Calu3 (cell line): Measurements from ENCODE around the gene DNAJB1. TPM values are rescaled to one million over a fixed set of nuclear protein-coding genes. Genes with fewer than 3 reads are reported as not detected.
A peak's percentile ranks its signal among the peaks of the same experiment; 100 is the strongest.

ENCODE experiments used
- BruUV-seq: library from RNA; stranded (reverse); fragments of 400-500 nt; replicated peaks from 2 replicates; lab custom pipeline; 2021; lab: Mats Ljungman, UMichigan
- CTCF ChIA-PET: fragments of 300-600 bp; sonication (Branson Sonifier 250); formaldehyde crosslinking; loops from one replicate; lab custom pipeline; 2022; ENCODE audit warnings: antibody characterized with exemption; lab: Charles Lee
- DNase-seq: peaks from one replicate; pipeline ENCODE4 v3.0.0; 2022
- H3K27ac Mint-ChIP-seq: one replicate; pipeline ENCODE4 v1.8.0; 2022; ENCODE audit warnings: mixed read lengths; ENCODE audit not compliant: unreplicated experiment
- H3K27me3 Mint-ChIP-seq: one replicate; pipeline ENCODE4 v1.8.0; 2022; ENCODE audit warnings: mixed read lengths; ENCODE audit not compliant: unreplicated experiment
- H3K36me3 Mint-ChIP-seq: one replicate; pipeline ENCODE4 v1.8.0; 2022; ENCODE audit warnings: mild to moderate bottlenecking, moderate library complexity, mixed read lengths; ENCODE audit not compliant: insufficient read depth, unreplicated experiment
- H3K4me1 Mint-ChIP-seq: one replicate; pipeline ENCODE4 v1.8.0; 2022; ENCODE audit warnings: mild to moderate bottlenecking, low read depth, mixed read lengths; ENCODE audit not compliant: unreplicated experiment
- H3K4me3 Mint-ChIP-seq: one replicate; pipeline ENCODE4 v1.8.0; 2022; ENCODE audit warnings: mild to moderate bottlenecking, low read depth, moderate library complexity, mixed read lengths; ENCODE audit not compliant: unreplicated experiment
- H3K9me3 Mint-ChIP-seq: one replicate; pipeline ENCODE4 v1.8.0; 2022; ENCODE audit warnings: low read depth, mixed read lengths; ENCODE audit not compliant: unreplicated experiment
- intact Hi-C: fragments of 100-400 bp; cut with micrococcal nuclease; formaldehyde crosslinking; loops from one replicate; pipeline ENCODE4 v1.10.0; 2022; ENCODE audit not compliant: unreplicated experiment
- total RNA-seq: library from RNA; stranded (reverse); gene quantifications from 2 replicates; pipeline ENCODE4 v1.2.3, GENCODE V29; 2022
- TF ChIP-seq, protein P1 (sequence below): fragments of 200-600 bp; IDR thresholded peaks from one replicate; pipeline ENCODE4 v1.8.0; 2022; ENCODE audit warnings: antibody characterized with exemption; ENCODE audit not compliant: unreplicated experiment

Gene DNAJB1
- total RNA-seq, 1 experiment from 2014 or later, result 159 TPM

DNA sequence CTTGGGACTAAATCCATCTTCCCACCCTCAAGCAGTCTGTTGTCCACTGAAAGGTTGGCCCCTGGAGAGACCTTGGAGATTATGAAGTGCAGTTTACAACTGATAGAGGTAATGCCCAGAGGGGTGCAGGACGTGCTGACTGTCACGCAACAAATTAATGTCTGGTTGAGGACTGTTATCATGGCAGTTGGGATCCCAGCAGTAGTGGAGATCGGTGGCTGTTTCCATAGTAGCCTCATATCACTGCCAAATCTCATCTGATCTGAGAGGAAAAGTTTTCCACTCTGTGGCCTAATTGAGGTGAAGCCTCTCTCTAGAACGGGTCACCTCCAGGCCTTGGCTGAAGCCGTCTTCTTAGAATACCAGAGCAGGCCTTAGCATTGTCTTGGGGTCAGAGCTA is 15.3 kb upstream of the DNAJB1 start:
- CTCF ChIA-PET, result no interaction called here
- Mint-ChIP-seq H3K9me3 (no peaks in the 10 kb centered on the region), H3K36me3 (peaks cover 20% of the 10 kb centered on the region), H3K4me3 (no peak overlapping the region), H3K4me1 (no peaks in the 10 kb centered on the region), H3K27me3 (no peaks in the 10 kb centered on the region), H3K27ac (no peak overlapping the region)
- no TSS peak for BruUV-seq
- intact Hi-C loops, result no loop called here
- DNase-seq, result no peak
- TF ChIP-seq, protein P1, sequence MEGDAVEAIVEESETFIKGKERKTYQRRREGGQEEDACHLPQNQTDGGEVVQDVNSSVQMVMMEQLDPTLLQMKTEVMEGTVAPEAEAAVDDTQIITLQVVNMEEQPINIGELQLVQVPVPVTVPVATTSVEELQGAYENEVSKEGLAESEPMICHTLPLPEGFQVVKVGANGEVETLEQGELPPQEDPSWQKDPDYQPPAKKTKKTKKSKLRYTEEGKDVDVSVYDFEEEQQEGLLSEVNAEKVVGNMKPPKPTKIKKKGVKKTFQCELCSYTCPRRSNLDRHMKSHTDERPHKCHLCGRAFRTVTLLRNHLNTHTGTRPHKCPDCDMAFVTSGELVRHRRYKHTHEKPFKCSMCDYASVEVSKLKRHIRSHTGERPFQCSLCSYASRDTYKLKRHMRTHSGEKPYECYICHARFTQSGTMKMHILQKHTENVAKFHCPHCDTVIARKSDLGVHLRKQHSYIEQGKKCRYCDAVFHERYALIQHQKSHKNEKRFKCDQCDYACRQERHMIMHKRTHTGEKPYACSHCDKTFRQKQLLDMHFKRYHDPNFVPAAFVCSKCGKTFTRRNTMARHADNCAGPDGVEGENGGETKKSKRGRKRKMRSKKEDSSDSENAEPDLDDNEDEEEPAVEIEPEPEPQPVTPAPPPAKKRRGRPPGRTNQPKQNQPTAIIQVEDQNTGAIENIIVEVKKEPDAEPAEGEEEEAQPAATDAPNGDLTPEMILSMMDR, result no peak

DNA sequence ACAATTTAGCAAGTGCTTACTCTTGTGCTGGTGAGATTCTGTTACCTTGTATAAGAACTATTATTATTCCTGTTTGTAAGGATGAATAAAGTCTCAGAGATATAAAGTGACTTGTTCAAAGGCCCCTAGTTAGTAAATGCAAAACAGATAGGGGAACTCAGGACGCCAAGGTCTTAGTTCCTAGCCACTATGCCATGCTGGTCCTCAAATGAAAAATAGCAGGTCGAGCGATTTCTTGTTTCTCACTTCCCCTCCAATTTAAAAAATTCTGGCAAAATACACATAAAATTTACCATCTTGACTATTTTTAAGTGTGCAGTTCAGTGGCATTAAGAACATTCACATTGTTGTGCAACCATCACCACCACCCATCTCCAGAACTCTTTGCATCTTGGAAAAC is 12.3 kb upstream of the DNAJB1 start:
- no peak overlapping the region for H3K27ac Mint-ChIP-seq
- peaks cover 20% of the 10 kb centered on the region for H3K36me3 Mint-ChIP-seq
- no peak for DNase-seq
- H3K27me3 Mint-ChIP-seq, result no peaks in the 10 kb centered on the region
- intact Hi-C loops, result no loop called here
- CTCF ChIA-PET, result no interaction called here
- no peaks in the 10 kb centered on the region for H3K4me1 Mint-ChIP-seq
- peak overlapping the region; percentile 100 for H3K4me3 Mint-ChIP-seq
- TF ChIP-seq, protein P1, result no peak
- H3K9me3 Mint-ChIP-seq, result no peaks in the 10 kb centered on the region
- no TSS peak for BruUV-seq

DNA sequence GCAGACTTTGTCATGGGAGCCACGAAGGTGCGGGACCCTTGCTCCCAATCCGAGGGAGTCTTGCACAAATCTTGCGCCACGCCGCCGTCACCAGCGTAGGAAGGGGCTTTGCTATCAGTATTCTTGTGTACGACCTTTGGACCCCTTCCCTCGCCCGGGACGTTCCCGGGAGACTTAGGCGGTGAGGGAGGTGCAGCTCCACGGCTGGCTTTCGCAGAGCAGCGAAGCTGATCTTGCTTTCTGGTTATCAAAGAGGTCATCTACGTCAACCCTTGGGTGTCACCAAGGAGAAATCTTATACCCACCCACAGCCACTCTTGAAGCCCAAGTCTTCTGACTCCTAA is 11.8 kb upstream of the DNAJB1 start:
- Mint-ChIP-seq H3K4me3 (peak overlapping the region; percentile 100), H3K9me3 (no peaks in the 10 kb centered on the region), H3K4me1 (no peaks in the 10 kb centered on the region), H3K27ac (no peak overlapping the region), H3K27me3 (no peaks in the 10 kb centered on the region), H3K36me3 (peaks cover 20% of the 10 kb centered on the region)
- CTCF ChIA-PET, result no interaction called here
- intact Hi-C loops, result no loop called here
- BruUV-seq, result no TSS peak
- TF ChIP-seq, protein P1, result no peak
- DNase-seq, result no peak

DNA sequence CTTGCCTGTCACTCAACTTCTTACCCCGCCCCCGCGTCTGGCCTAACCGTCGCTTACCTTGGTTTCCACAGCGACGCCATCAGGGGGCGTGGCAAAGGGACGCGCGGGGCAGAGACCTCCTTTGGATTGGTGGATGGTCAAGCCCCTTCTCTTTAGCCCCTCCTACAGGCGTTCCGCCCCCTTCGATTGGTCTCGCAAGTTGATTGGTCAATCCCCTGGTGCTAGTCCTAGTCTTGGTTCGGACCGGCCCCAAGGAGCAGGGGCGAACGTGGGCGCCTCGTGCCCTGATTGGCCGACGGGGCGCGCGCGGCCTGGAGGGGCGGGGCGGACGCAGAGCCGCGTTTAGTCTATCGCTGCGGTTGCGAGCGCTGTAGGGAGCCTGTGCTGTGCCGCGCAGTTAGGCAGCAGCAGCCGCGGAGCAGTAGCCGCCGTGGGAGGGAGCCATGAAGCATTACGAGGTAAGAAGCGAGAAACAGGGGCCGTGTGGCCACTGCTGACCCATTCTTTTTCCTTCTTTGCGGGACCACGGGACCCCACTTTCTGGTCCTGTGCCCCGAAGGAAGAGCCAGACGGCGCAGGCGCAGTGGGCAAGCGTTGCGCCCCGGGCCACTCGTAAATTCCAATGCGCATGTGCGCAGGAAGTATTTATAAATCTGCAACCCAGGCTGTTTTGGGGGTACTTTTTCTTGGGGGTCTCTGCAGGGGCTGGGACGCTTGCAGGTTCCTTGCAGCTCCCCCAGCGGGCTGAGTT is 11.2 kb upstream of the DNAJB1 start, which contains the start of gene TECR:
Gene TECR, plus strand, starts transcription at position 341 of the 751 bp plus-strand sequence. Its CDS starts 103 bp downstream, at position 444.
- Mint-ChIP-seq H3K4me1 (no peaks in the 10 kb centered on the region), H3K9me3 (no peaks in the 10 kb centered on the region), H3K27me3 (no peaks in the 10 kb centered on the region), H3K36me3 (peaks cover 19% of the 10 kb centered on the region), H3K27ac (peak within 1 kb of the TSS; percentile 91), H3K4me3 (peak within 1 kb of the TSS; percentile 100)
- peak; percentile 98 for DNase-seq
- CTCF ChIA-PET, result no interaction called here
- TF ChIP-seq, protein P1, result no peak
- intact Hi-C loops, result loop anchor here (1.0 kb wide), 1 partner anchor 9 kb away; no protein-coding TSS in a partner anchor
- TSS peak; percentile 69 for BruUV-seq
